GM19099 (cell line): Measurements from ENCODE around the gene RFXAP.

Experiments
- POLR2A ChIP-seq: IDR thresholded peaks from 3 replicates; pipeline ENCODE4 v1.6.1; 2011; ENCODE audit warnings: low read depth; ENCODE audit not compliant: insufficient read length; ENCODE audit errors: extremely low read depth

RFXAP gene

GRCh38 chr13:36807616-36808015 lies 11.4 kb upstream of the RFXAP start:
- no peak for TF ChIP-seq POLR2A

GRCh38 chr13:36813225-36813624 lies 5.8 kb upstream of the RFXAP start:
- TF ChIP-seq POLR2A = no peak

GRCh38 chr13:36814465-36814864 lies 4.6 kb upstream of the RFXAP start:
- TF ChIP-seq POLR2A = no peak

GRCh38 chr13:36815062-36815461 lies 4.0 kb upstream of the RFXAP start:
- no peak for TF ChIP-seq POLR2A

- TF ChIP-seq POLR2A = no peak
Measured at GRCh38 chr13:36817996-36818803, 822 bp upstream of the RFXAP start.

GRCh38 chr13:36819739-36820090 lies 693 bp downstream of the RFXAP start:
- TF ChIP-seq POLR2A = no peak

- no peak for TF ChIP-seq POLR2A
Measured at GRCh38 chr13:36820222-36820621, 1.2 kb downstream of the RFXAP start.

- TF ChIP-seq POLR2A = no peak
Measured at GRCh38 chr13:36822785-36823184, 3.8 kb downstream of the RFXAP start.

- no peak for TF ChIP-seq POLR2A
Measured at GRCh38 chr13:36829753-36830152, 10.7 kb downstream of the RFXAP start.

- TF ChIP-seq POLR2A = no peak
Measured at GRCh38 chr13:36831291-36831690, 12.3 kb downstream of the RFXAP start.

GRCh38 chr13:36834299-36834698 lies 15.3 kb downstream of the RFXAP start:
- TF ChIP-seq POLR2A = no peak

- TF ChIP-seq POLR2A = no peak
Measured at GRCh38 chr13:36837354-36838092, 18.5 kb downstream of the RFXAP start.

GRCh38 chr13:36839281-36839680 lies 20.3 kb downstream of the RFXAP start:
- TF ChIP-seq POLR2A = no peak

GRCh38 chr13:36839981-36840380 lies 21.0 kb downstream of the RFXAP start:
- no peak for TF ChIP-seq POLR2A

GRCh38 chr13:36840718-36841250 lies 21.8 kb downstream of the RFXAP start:
- no peak for TF ChIP-seq POLR2A

GRCh38 chr13:36841391-36841790 lies 22.4 kb downstream of the RFXAP start:
- no peak for TF ChIP-seq POLR2A
